ENCODE measurements around the gene DOCK1.

The DOCK1 gene

DNA sequence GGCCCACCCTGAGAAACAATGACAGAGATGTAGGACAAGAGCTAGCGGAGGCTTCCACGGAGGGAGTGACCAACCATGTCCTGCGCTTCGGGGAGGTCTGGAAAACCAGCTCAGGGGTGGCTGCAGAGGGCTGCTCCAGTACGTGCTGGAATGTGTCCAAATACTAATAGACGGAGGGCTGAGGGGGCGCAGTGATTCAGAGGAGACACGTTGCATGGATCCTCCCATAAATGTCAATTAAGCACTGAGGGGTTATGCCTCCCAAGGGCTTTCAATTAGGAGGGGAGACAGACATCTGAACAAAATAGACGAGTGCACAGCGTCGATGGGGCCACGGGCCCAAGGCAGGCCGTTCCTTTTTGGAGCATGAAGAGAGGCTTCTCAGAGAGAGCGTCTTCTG, 592.9 kb downstream of the DOCK1 start:
- Histone ChIP-seq H3K27me3 (peaks cover 13% of the 10 kb centered on the region), H3K4me1 (ENCODE audit: control insufficient read depth in 1 of 2, insufficient read depth in 1 of 2, low read depth in 1 of 2, low read length in 1 of 2) (no peaks in the 10 kb centered on the region), H3K36me3 (no peaks in the 10 kb centered on the region), H3K4me3 (ENCODE audit: low read depth in 1 of 2, low read length in 1 of 2) (no peak overlapping the region), H3K9me3 (no peaks in the 10 kb centered on the region), H3K27ac (no peak overlapping the region)
- TF ChIP-seq, protein P1, sequence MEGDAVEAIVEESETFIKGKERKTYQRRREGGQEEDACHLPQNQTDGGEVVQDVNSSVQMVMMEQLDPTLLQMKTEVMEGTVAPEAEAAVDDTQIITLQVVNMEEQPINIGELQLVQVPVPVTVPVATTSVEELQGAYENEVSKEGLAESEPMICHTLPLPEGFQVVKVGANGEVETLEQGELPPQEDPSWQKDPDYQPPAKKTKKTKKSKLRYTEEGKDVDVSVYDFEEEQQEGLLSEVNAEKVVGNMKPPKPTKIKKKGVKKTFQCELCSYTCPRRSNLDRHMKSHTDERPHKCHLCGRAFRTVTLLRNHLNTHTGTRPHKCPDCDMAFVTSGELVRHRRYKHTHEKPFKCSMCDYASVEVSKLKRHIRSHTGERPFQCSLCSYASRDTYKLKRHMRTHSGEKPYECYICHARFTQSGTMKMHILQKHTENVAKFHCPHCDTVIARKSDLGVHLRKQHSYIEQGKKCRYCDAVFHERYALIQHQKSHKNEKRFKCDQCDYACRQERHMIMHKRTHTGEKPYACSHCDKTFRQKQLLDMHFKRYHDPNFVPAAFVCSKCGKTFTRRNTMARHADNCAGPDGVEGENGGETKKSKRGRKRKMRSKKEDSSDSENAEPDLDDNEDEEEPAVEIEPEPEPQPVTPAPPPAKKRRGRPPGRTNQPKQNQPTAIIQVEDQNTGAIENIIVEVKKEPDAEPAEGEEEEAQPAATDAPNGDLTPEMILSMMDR (IDR thresholded peaks at IDR 0.05), result no peak

DNA sequence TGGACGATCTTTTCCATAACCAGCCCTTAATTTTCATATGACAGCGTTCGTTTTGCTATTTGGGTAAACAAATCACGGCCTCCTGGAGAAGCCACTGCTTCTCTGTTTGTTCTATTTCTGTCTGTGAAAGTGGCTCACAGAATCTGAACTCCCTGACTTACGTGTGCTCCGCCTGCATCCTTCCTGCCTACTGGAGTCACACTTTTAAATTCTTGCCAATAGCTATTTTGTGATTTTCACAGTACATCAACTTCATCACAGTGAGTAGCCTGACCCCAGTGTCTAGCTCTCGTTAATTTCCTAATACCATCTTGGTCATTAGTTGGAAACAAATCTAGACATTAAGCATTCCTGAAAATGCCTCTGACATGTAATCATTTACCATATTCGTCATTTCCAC, 594.9 kb downstream of the DOCK1 start:
- H3K4me3 ChIP-seq (ENCODE audit: low read depth in 1 of 2, low read length in 1 of 2), result no peak overlapping the region
- H3K27ac ChIP-seq, result no peak overlapping the region
- H3K9me3 ChIP-seq, result no peaks in the 10 kb centered on the region
- peaks cover 16% of the 10 kb centered on the region for H3K27me3 ChIP-seq
- no peaks in the 10 kb centered on the region for H3K36me3 ChIP-seq
- TF ChIP-seq, protein P1 (IDR thresholded peaks at IDR 0.05), result no peak
- H3K4me1 ChIP-seq (ENCODE audit: control insufficient read depth in 1 of 2, insufficient read depth in 1 of 2, low read depth in 1 of 2, low read length in 1 of 2), result no peaks in the 10 kb centered on the region
